K562 (cell line): Measurements from ENCODE around the gene DHCR24. TPM values are rescaled to one million over a fixed set of nuclear protein-coding genes. Genes with fewer than 3 reads are reported as not detected.

Experiments
- HDAC2 ChIP-seq: fragments of 450-650 bp; IDR thresholded peaks from 2 replicates; pipeline ENCODE4 v1.6.1; 2016; ENCODE audit warnings: mild to moderate bottlenecking
- KAT7 ChIP-seq: sonication (generic); formaldehyde crosslinking; IDR thresholded peaks from 2 replicates; pipeline ENCODE4 v1.8.0; 2022; ENCODE audit warnings: missing genetic modification reagents, mild to moderate bottlenecking, borderline replicate concordance
- PTBP1 ChIP-seq: fragments of 200-400 bp; formaldehyde crosslinking; IDR thresholded peaks from 2 replicates; pipeline ENCODE4 v1.6.1; 2017; ENCODE audit warnings: low read depth, low read length
- STAG1 ChIP-seq: sonication (generic); formaldehyde crosslinking; IDR thresholded peaks from 2 replicates; pipeline ENCODE4 v1.5.0; 2020; ENCODE audit warnings: missing genetic modification reagents, borderline replicate concordance
- polyA plus RNA-seq, 8 experiments: library from polyadenylated mRNA; depleted of rRNA in 4 of 8; stranded (reverse) in 5 of 8; unstranded in 3 of 8; fragments of >200 nt; fragmentation: Nextera tagmentation in 2 of 8; fragmentation: Illumina TruSeq in 1 of 8; extraction: Ambion mirVana in 2 of 8; extraction: Trizol in 1 of 8; gene quantifications; 2 replicates each; pipeline versions ENCODE4 v1.2.1 to v1.2.3, GENCODE V29; 2011 to 2014; ENCODE audit warnings: inconsistent platforms in 1 of 8, missing spikeins in 1 of 8
- total RNA-seq, 7 experiments: library from RNA; depleted of rRNA in 6 of 7; stranded (reverse); fragments of >200 nt in 6 of 7; fragmentation: Illumina TruSeq in 2 of 7; extraction: Trizol in 2 of 7; gene quantifications; 2 replicates each; pipeline versions ENCODE4 v1.2.1 to v1.2.3, GENCODE V29; 2011 to 2021; ENCODE audit warnings: low replicate concordance in 1 of 7
- TF ChIP-seq, protein P1 (sequence below), 2 experiments: fragments of 450-650 bp; formaldehyde crosslinking in 1 of 2; IDR thresholded peaks; 2 replicates each; pipeline versions ENCODE4 v1.4.0 to v1.6.1; 2014 to 2020; ENCODE audit warnings: mild to moderate bottlenecking in 2 of 2, borderline replicate concordance in 1 of 2, low read depth in 1 of 2
- TF ChIP-seq, protein P2 (sequence below): sonication (generic); formaldehyde crosslinking; IDR thresholded peaks from 2 replicates; pipeline ENCODE4 v1.9.0; 2022; ENCODE audit warnings: mild to moderate bottlenecking, missing genetic modification reagents
- TF ChIP-seq, protein P3 (sequence below), 2 experiments: IDR thresholded peaks; 2 replicates each; pipeline ENCODE4 v1.6.1; 2012; ENCODE audit warnings: improper control_type of control experiment in 2 of 2, low read depth in 2 of 2, low read length in 2 of 2, borderline replicate concordance in 1 of 2
- TF ChIP-seq, protein P4 (sequence below): IDR thresholded peaks from 2 replicates; pipeline ENCODE4 v1.6.1; 2016; ENCODE audit warnings: missing genetic modification characterization, missing compliant biosample characterization
- TF ChIP-seq, protein P5 (sequence below): fragments of 450-650 bp; IDR thresholded peaks from 2 replicates; pipeline ENCODE4 v1.6.1; 2017; ENCODE audit warnings: mild to moderate bottlenecking, moderate library complexity

The DHCR24 gene
- total and polyA plus RNA-seq, 9 of the 15 experiments (the other 6 are each of a cell fraction or from before 2014, with no cell fraction given) = 23.4 to 161 (median 79.9) TPM

DNA sequence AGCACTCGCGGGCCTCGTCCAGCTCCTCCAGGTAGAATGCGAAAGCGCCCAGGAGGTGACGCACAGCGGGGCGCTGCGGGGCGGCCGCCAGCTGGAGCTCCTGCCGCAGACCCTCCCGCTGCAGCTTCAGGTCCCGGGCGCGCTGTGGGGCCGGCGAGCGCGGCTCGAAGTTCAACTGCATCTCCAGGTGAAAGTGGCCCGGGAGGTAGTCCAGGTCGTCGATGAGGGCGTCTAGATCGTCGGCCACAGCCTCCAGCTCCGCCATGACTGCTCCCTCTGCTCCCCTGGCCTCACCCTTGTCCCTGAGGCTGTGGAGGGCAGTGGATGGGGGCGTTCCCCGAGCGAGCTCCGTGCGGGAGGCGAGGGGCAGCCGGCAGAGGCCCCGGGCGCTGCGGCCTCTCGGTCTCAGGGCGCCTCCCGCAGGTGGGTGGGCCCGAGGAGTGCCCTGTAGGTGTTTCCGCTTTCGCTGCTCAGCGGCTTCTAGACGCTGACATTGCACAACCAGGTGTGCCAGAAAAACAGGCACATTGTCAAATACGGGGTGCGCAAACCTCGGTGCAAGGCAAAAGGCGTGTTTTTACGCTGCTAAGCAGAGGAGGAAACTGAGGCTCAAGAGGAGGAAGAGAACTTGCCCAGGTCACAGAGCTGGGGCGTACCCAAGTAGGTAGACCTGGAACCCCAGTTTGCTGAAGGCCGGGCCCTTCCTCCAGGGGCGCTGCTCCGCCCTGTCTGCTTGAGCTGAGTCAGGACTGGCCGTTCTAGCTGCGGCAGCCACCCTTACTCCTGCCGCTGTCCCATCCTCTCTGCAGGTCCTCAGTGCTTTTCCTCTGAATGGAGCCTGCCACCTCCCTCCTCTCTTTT, 85.9 kb downstream of the DHCR24 start, which contains the start of gene TTC22 (continued):
- TF ChIP-seq, protein P1, sequence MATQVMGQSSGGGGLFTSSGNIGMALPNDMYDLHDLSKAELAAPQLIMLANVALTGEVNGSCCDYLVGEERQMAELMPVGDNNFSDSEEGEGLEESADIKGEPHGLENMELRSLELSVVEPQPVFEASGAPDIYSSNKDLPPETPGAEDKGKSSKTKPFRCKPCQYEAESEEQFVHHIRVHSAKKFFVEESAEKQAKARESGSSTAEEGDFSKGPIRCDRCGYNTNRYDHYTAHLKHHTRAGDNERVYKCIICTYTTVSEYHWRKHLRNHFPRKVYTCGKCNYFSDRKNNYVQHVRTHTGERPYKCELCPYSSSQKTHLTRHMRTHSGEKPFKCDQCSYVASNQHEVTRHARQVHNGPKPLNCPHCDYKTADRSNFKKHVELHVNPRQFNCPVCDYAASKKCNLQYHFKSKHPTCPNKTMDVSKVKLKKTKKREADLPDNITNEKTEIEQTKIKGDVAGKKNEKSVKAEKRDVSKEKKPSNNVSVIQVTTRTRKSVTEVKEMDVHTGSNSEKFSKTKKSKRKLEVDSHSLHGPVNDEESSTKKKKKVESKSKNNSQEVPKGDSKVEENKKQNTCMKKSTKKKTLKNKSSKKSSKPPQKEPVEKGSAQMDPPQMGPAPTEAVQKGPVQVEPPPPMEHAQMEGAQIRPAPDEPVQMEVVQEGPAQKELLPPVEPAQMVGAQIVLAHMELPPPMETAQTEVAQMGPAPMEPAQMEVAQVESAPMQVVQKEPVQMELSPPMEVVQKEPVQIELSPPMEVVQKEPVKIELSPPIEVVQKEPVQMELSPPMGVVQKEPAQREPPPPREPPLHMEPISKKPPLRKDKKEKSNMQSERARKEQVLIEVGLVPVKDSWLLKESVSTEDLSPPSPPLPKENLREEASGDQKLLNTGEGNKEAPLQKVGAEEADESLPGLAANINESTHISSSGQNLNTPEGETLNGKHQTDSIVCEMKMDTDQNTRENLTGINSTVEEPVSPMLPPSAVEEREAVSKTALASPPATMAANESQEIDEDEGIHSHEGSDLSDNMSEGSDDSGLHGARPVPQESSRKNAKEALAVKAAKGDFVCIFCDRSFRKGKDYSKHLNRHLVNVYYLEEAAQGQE (IDR thresholded peaks at IDR 0.05; ENCODE audit: borderline replicate concordance) = peak; percentile 7; the same call in 1 of the 2 replicates
- TF ChIP-seq, protein P1 (CRISPR knock-in tag; IDR thresholded peaks at IDR 0.05; ENCODE audit: low read depth) = no peak
- peak; percentile 31; the same call in 1 of the 2 replicates for TF ChIP-seq STAG1 (CRISPR knock-in tag)
- no peak for TF ChIP-seq HDAC2
- no peak for TF ChIP-seq PTBP1
- TF ChIP-seq, protein P2, sequence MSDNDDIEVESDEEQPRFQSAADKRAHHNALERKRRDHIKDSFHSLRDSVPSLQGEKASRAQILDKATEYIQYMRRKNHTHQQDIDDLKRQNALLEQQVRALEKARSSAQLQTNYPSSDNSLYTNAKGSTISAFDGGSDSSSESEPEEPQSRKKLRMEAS = 0 out of 2 replicates have a peak, but pooled peaks have one; percentile 23
- TF ChIP-seq, protein P3, sequence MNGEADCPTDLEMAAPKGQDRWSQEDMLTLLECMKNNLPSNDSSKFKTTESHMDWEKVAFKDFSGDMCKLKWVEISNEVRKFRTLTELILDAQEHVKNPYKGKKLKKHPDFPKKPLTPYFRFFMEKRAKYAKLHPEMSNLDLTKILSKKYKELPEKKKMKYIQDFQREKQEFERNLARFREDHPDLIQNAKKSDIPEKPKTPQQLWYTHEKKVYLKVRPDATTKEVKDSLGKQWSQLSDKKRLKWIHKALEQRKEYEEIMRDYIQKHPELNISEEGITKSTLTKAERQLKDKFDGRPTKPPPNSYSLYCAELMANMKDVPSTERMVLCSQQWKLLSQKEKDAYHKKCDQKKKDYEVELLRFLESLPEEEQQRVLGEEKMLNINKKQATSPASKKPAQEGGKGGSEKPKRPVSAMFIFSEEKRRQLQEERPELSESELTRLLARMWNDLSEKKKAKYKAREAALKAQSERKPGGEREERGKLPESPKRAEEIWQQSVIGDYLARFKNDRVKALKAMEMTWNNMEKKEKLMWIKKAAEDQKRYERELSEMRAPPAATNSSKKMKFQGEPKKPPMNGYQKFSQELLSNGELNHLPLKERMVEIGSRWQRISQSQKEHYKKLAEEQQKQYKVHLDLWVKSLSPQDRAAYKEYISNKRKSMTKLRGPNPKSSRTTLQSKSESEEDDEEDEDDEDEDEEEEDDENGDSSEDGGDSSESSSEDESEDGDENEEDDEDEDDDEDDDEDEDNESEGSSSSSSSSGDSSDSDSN (IDR thresholded peaks at IDR 0.05; ENCODE audit: borderline replicate concordance in 1 of 2, low read depth in 2 of 2, low read length in 2 of 2) = 0 out of 4 replicates have a peak, but pooled peaks of 1 of the 2 experiments have one; percentile 7
- TF ChIP-seq KAT7 (CRISPR knock-in tag) = no peak
- TF ChIP-seq, protein P4, sequence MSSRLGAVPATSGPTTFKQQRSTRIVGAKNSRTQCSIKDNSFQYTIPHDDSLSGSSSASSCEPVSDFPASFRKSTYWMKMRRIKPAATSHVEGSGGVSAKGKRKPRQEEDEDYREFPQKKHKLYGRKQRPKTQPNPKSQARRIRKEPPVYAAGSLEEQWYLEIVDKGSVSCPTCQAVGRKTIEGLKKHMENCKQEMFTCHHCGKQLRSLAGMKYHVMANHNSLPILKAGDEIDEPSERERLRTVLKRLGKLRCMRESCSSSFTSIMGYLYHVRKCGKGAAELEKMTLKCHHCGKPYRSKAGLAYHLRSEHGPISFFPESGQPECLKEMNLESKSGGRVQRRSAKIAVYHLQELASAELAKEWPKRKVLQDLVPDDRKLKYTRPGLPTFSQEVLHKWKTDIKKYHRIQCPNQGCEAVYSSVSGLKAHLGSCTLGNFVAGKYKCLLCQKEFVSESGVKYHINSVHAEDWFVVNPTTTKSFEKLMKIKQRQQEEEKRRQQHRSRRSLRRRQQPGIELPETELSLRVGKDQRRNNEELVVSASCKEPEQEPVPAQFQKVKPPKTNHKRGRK (tag) = no peak
- TF ChIP-seq, protein P5, sequence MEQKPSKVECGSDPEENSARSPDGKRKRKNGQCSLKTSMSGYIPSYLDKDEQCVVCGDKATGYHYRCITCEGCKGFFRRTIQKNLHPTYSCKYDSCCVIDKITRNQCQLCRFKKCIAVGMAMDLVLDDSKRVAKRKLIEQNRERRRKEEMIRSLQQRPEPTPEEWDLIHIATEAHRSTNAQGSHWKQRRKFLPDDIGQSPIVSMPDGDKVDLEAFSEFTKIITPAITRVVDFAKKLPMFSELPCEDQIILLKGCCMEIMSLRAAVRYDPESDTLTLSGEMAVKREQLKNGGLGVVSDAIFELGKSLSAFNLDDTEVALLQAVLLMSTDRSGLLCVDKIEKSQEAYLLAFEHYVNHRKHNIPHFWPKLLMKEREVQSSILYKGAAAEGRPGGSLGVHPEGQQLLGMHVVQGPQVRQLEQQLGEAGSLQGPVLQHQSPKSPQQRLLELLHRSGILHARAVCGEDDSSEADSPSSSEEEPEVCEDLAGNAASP = no peak
